PFSK-1 (cell line): ENCODE data around the gene PXYLP1.

Source experiments
- FOXP2 ChIP-seq: optimal IDR thresholded peaks from 2 replicates; pipeline ENCODE3; 2011; ENCODE audit warnings: borderline replicate concordance, control low read depth, inconsistent platforms; ENCODE audit not compliant: insufficient read depth; ENCODE audit errors: extremely low read length, extremely low read depth
- POLR2AphosphoS5 ChIP-seq: IDR thresholded peaks from 2 replicates; pipeline ENCODE4 v1.6.1; 2012; ENCODE audit warnings: low read depth, mild to moderate bottlenecking, control low read depth, low read length, moderate library complexity
- REST ChIP-seq, 2 experiments: IDR thresholded peaks; 2 replicates each; pipeline versions ENCODE4 v1.6.1 to v1.8.0; 2011 to 2012; ENCODE audit warnings: low read depth in 2 of 2, low read length in 2 of 2, control low read depth in 1 of 2, inconsistent platforms in 1 of 2, mild to moderate bottlenecking in 1 of 2, moderate library complexity in 1 of 2; ENCODE audit not compliant: insufficient read depth in 1 of 2
- SIN3A ChIP-seq: IDR thresholded peaks from 2 replicates; pipeline ENCODE4 v1.6.1; 2012; ENCODE audit warnings: mild to moderate bottlenecking, low read length, moderate library complexity, borderline replicate concordance; ENCODE audit not compliant: insufficient read depth
- TAF1 ChIP-seq: IDR thresholded peaks from 2 replicates; pipeline ENCODE4 v1.6.1; 2012; ENCODE audit warnings: low read length, control low read depth, borderline replicate concordance; ENCODE audit not compliant: insufficient read depth

The PXYLP1 gene

DNA sequence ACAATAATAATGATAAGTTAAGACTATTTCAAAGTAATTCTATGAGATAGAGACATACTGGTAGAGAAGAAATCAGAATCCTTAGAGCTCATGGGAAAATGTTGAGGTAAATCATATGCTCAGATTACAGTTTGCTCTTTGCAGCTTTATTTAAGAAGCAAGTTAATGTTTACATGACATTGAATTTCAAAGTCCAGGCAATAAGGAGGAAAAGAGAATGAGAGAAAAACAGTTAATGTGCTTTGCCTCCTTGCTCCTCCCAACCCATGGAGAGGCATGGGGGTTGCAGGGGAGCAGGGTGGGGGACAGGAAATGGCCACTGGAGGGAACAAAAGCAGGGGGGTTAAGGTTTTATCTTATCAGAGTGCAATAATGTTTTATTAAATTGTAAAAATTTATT lies 94.5 kb downstream of the PXYLP1 start:
- TF ChIP-seq TAF1 (no peak), FOXP2 (no peak), POLR2AphosphoS5 (no peak), REST (IDR thresholded peaks at IDR 0.05; ENCODE audit: insufficient read depth in 1 of 2, low read depth in 2 of 2, low read length in 2 of 2) (no peak), SIN3A (no peak)

GRCh38 chr3:141326626-141327025 lies 95.0 kb downstream of the PXYLP1 start:
- TF ChIP-seq REST (IDR thresholded peaks at IDR 0.05; ENCODE audit: insufficient read depth in 1 of 2, low read depth in 2 of 2, low read length in 2 of 2), result no peak
- no peak for TF ChIP-seq TAF1
- TF ChIP-seq POLR2AphosphoS5, result no peak
- no peak for TF ChIP-seq SIN3A
- TF ChIP-seq FOXP2, result no peak

DNA sequence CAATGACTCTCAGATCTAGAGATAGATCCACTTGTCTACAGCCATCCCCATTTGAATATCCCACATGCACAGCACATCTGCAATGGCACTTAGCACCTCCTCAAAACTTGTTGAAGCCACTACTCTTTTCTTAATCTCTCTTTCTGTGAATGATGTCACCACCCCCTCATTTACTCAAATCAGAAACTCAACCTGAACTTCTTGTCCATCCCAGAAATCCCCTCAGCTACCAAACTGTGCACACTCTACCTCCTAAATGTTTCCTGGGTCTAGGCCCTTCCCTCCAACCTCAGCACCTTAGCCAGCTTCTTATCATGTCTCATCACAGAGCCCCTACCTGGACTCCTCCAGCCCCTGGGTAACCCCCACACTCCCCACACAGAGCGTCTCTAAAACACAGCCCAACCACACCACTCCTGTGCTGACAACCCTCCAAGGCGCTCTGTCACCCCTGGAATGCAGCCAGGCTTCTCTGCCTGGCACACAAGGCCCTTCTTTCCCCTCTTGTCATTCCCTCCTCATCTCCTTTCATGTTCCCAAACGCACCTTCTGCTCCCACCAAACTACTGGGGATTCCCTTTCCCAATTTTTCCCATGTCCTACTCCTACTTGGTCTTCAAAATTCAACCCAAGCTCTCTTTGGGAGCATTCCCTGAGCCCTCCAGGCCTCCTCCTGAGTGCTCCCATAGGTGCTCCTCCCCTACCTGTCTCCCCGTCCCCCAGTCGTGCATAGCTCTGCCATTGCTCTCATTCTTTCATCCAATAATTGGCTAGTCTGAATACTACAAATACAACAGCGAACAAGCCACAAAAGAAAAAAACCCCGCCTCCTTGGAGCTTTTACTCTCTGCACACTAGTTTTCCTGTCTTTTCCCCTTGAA lies 96.9 kb downstream of the PXYLP1 start:
- TF ChIP-seq SIN3A (no peak), REST (IDR thresholded peaks at IDR 0.05; ENCODE audit: insufficient read depth in 1 of 2, low read depth in 2 of 2, low read length in 2 of 2) (no peak), POLR2AphosphoS5 (no peak), FOXP2 (no peak), TAF1 (no peak)

GRCh38 chr3:141330235-141330634 lies 98.6 kb downstream of the PXYLP1 start:
- TF ChIP-seq FOXP2 (no peak), POLR2AphosphoS5 (no peak), REST (IDR thresholded peaks at IDR 0.05; ENCODE audit: insufficient read depth in 1 of 2, low read depth in 2 of 2, low read length in 2 of 2) (no peak), SIN3A (no peak), TAF1 (no peak)
